ENCODE measurements around the gene GNAL.

GRCh38 chr18:11657152-11657551, 31.9 kb upstream of the GNAL start:
- TF ChIP-seq CTCF (IDR thresholded peaks at IDR 0.05), result no peak
- no peak for TF ChIP-seq POLR2AphosphoS5 (IDR thresholded peaks at IDR 0.05)
- no peak for TF ChIP-seq POLR2A (IDR thresholded peaks at IDR 0.05)
- no peak for TF ChIP-seq EP300 (IDR thresholded peaks at IDR 0.05)
